NT2/D1 (cell line): Measurements from ENCODE around the gene ITPR2.

Experiments used
- DNase-seq: peaks from one replicate; pipeline ENCODE4 v3.0.0-alpha.2; 2011; ENCODE audit warnings: low read depth, low spot score
- H3K27me3 ChIP-seq: 2 replicates; pipeline ENCODE4 v1.6.0; 2011; ENCODE audit warnings: mild to moderate bottlenecking; ENCODE audit not compliant: insufficient read length, insufficient read depth
- H3K36me3 ChIP-seq: 2 replicates; pipeline ENCODE4 v1.6.1; 2011; ENCODE audit warnings: mild to moderate bottlenecking, low read length, mixed read lengths; ENCODE audit not compliant: insufficient read depth, insufficient read length
- H3K4me1 ChIP-seq: 2 replicates; pipeline ENCODE4 v1.5.1; 2011; ENCODE audit not compliant: insufficient read depth, insufficient read length
- H3K4me3 ChIP-seq: 2 replicates; pipeline ENCODE4 v1.5.1; 2011; ENCODE audit warnings: low read depth; ENCODE audit not compliant: insufficient read length
- H3K9ac ChIP-seq: 2 replicates; pipeline ENCODE4 v1.6.0; 2011; ENCODE audit warnings: low read depth; ENCODE audit not compliant: insufficient read length
- H3K9me3 ChIP-seq: 2 replicates; pipeline ENCODE4 v1.5.1; 2011; ENCODE audit warnings: mild to moderate bottlenecking, low read length; ENCODE audit not compliant: insufficient read depth
- SUZ12 ChIP-seq: IDR thresholded peaks from 2 replicates; pipeline ENCODE4 v1.6.1; 2011; ENCODE audit not compliant: insufficient read length, insufficient read depth; ENCODE audit errors: extremely low read depth
- YY1 ChIP-seq: IDR thresholded peaks from 2 replicates; pipeline ENCODE4 v1.6.1; 2011; ENCODE audit not compliant: insufficient read length, insufficient read depth
- ZNF274 ChIP-seq: IDR thresholded peaks from 2 replicates; pipeline ENCODE4 v1.6.1; 2011; ENCODE audit warnings: mild to moderate bottlenecking, low read depth, low read length

ITPR2 gene

GRCh38 chr12:26642361-26642760 lies 190.6 kb downstream of the ITPR2 start:
- no peak for DNase-seq
- Histone ChIP-seq H3K36me3 (no peaks in the 10 kb centered on the region), H3K9me3 (0 out of 2 replicates have a peak, but pooled peaks cover 5% of the 10 kb centered on the region), H3K4me1 (no peaks in the 10 kb centered on the region), H3K4me3 (no peak overlapping the region), H3K9ac (no peak overlapping the region), H3K27me3 (no peaks in the 10 kb centered on the region)
- TF ChIP-seq YY1 (no peak), SUZ12 (no peak), ZNF274 (no peak)

- TF ChIP-seq ZNF274, result no peak
- TF ChIP-seq SUZ12, result no peak
- no peak for TF ChIP-seq YY1
- Histone ChIP-seq H3K27me3 (no peaks in the 10 kb centered on the region), H3K4me1 (peaks cover 5% of the 10 kb centered on the region), H3K9me3 (no peaks in the 10 kb centered on the region), H3K9ac (no peak overlapping the region), H3K4me3 (no peak overlapping the region), H3K36me3 (no peaks in the 10 kb centered on the region)
- no peak for DNase-seq
Measured at GRCh38 chr12:26636710-26637328, 196.2 kb downstream of the ITPR2 start.

- DNase-seq, result no peak
- TF ChIP-seq YY1, result no peak
- no peak for TF ChIP-seq SUZ12
- no peak for TF ChIP-seq ZNF274
- no peak overlapping the region for H3K4me3 ChIP-seq
- H3K4me1 ChIP-seq, result peaks cover 5% of the 10 kb centered on the region
- no peaks in the 10 kb centered on the region for H3K36me3 ChIP-seq
- no peak overlapping the region for H3K9ac ChIP-seq
- no peaks in the 10 kb centered on the region for H3K27me3 ChIP-seq
- H3K9me3 ChIP-seq, result no peaks in the 10 kb centered on the region
Measured at GRCh38 chr12:26633591-26634210, 199.3 kb downstream of the ITPR2 start.

GRCh38 chr12:26632756-26633155 lies 200.2 kb downstream of the ITPR2 start:
- no peak for TF ChIP-seq ZNF274
- TF ChIP-seq YY1, result no peak
- TF ChIP-seq SUZ12, result no peak
- H3K4me1 ChIP-seq, result peaks cover 5% of the 10 kb centered on the region
- no peaks in the 10 kb centered on the region for H3K9me3 ChIP-seq

GRCh38 chr12:26631846-26632245 lies 201.1 kb downstream of the ITPR2 start:
- DNase-seq, result no peak
- H3K4me1 ChIP-seq, result peaks cover 5% of the 10 kb centered on the region
- H3K27me3 ChIP-seq, result no peaks in the 10 kb centered on the region
- no peaks in the 10 kb centered on the region for H3K9me3 ChIP-seq
- H3K36me3 ChIP-seq, result no peaks in the 10 kb centered on the region
- H3K4me3 ChIP-seq, result no peak overlapping the region
- no peak overlapping the region for H3K9ac ChIP-seq
- TF ChIP-seq SUZ12, result no peak
- no peak for TF ChIP-seq YY1
- TF ChIP-seq ZNF274, result no peak

More at GRCh38 chr12:26632756-26633155, 200.2 kb downstream of the ITPR2 start:
- Histone ChIP-seq H3K9ac (no peak overlapping the region), H3K27me3 (no peaks in the 10 kb centered on the region), H3K4me3 (no peak overlapping the region), H3K36me3 (no peaks in the 10 kb centered on the region)
- no peak for DNase-seq

GRCh38 chr12:26630546-26631027 lies 202.4 kb downstream of the ITPR2 start:
- no peaks in the 10 kb centered on the region for H3K27me3 ChIP-seq
- no peak for DNase-seq
- no peaks in the 10 kb centered on the region for H3K4me1 ChIP-seq
- H3K9me3 ChIP-seq, result no peaks in the 10 kb centered on the region
- H3K36me3 ChIP-seq, result no peaks in the 10 kb centered on the region
- TF ChIP-seq YY1, result no peak
- no peak for TF ChIP-seq SUZ12
- no peak for TF ChIP-seq ZNF274
- no peak overlapping the region for H3K4me3 ChIP-seq
- no peak overlapping the region for H3K9ac ChIP-seq

- H3K36me3 ChIP-seq, result no peaks in the 10 kb centered on the region
- H3K4me1 ChIP-seq, result no peaks in the 10 kb centered on the region
- H3K4me3 ChIP-seq, result no peak overlapping the region
- H3K9ac ChIP-seq, result no peak overlapping the region
- H3K27me3 ChIP-seq, result no peaks in the 10 kb centered on the region
- no peaks in the 10 kb centered on the region for H3K9me3 ChIP-seq
- no peak for DNase-seq
- TF ChIP-seq YY1 (no peak), ZNF274 (no peak), SUZ12 (no peak)
Measured at GRCh38 chr12:26629864-26630263, 203.1 kb downstream of the ITPR2 start.

- TF ChIP-seq YY1, result no peak
- TF ChIP-seq ZNF274, result no peak
- Histone ChIP-seq H3K36me3 (no peaks in the 10 kb centered on the region), H3K4me1 (no peaks in the 10 kb centered on the region), H3K4me3 (no peak overlapping the region), H3K9ac (no peak overlapping the region), H3K27me3 (no peaks in the 10 kb centered on the region), H3K9me3 (no peaks in the 10 kb centered on the region)
- no peak for DNase-seq
Measured at GRCh38 chr12:26628234-26628633, 204.8 kb downstream of the ITPR2 start.
